GM12878 (cell line): ENCODE measurements around the gene PRG2. TPM values are rescaled to one million over a fixed set of nuclear protein-coding genes. Genes with fewer than 3 reads are reported as not detected.

ENCODE experiments used
- ATAC-seq: fragments of 200-7000 bp; cut with Tn5 transposase; 3 replicates; pipeline ENCODE4 v1.9.1; 2020; ENCODE audit warnings: mild to moderate bottlenecking, moderate library complexity
- BruUV-seq: library from RNA; stranded (reverse); fragments of 400-500 nt; replicated peaks from 2 replicates; lab custom pipeline; 2021; lab: Mats Ljungman, UMichigan
- CTCF ChIA-PET: fragments of 300-600 bp; sonication (Branson Sonifier 250); formaldehyde crosslinking; extraction: SDS; loops from one replicate; lab custom pipeline; 2021; ENCODE audit warnings: inconsistent platforms; lab: Yijun Ruan, JAX
- POLR2A ChIA-PET: fragments of 350-600 bp; formaldehyde crosslinking; extraction: SDS; loops from one replicate; lab custom pipeline; 2021; ENCODE audit warnings: inconsistent platforms; lab: Charles Lee
- RAD21 ChIA-PET: fragments of 300-600 bp; sonication (Branson Sonifier 250); formaldehyde crosslinking; loops from one replicate; lab custom pipeline; 2023; ENCODE audit warnings: antibody characterized with exemption; ENCODE audit not compliant: unreplicated experiment; lab: Charles Lee
- SMC1A ChIA-PET: fragments of 300-600 bp; sonication (Branson Sonifier 250); formaldehyde crosslinking; loops from one replicate; lab custom pipeline; 2023; ENCODE audit not compliant: unreplicated experiment, uncharacterized antibody; lab: Charles Lee
- DNase-seq: peaks from one replicate; pipeline ENCODE4 v3.0.0-alpha.2; 2011; ENCODE audit warnings: low read depth, low spot score
- FAIRE-seq: peaks from 3 replicates; lab custom pipeline; 2011; peaks lifted over from hg19 to GRCh38; lab: Jason Lieb, UNC
- H2AFZ ChIP-seq: 2 replicates; pipeline ENCODE4 v1.6.0; 2011; ENCODE audit warnings: low read depth, low read length, control low read depth; ENCODE audit not compliant: control insufficient read depth
- H3K27ac ChIP-seq: 2 replicates; pipeline ENCODE4 v1.5.1; 2011; ENCODE audit warnings: control low read depth; ENCODE audit not compliant: control insufficient read depth, insufficient read depth
- H3K27me3 ChIP-seq, 2 experiments: replicated peaks in 1 of 2; 2 replicates each; pipeline versions ENCODE4 v1.6.0 to v1.6.1; 2011; ENCODE audit warnings: low read length in 1 of 2; ENCODE audit not compliant: control insufficient read depth in 2 of 2, insufficient read depth in 2 of 2
- H3K36me3 ChIP-seq, 2 experiments: 2 replicates each; pipeline ENCODE4 v1.5.1; 2011; ENCODE audit warnings: low read length in 1 of 2; ENCODE audit not compliant: control insufficient read depth in 2 of 2, insufficient read depth in 2 of 2
- H3K4me1 ChIP-seq: 2 replicates; pipeline ENCODE4 v1.6.1; 2011; ENCODE audit warnings: mild to moderate bottlenecking, low read length, moderate library complexity, mixed read lengths; ENCODE audit not compliant: control insufficient read depth, insufficient read depth
- H3K4me2 ChIP-seq: 2 replicates; pipeline ENCODE4 v1.6.0; 2011; ENCODE audit warnings: control low read depth; ENCODE audit not compliant: control insufficient read depth, insufficient read depth
- H3K4me3 ChIP-seq: fragments of 200-600 bp; sonication (generic); 2 replicates; pipeline ENCODE4 v1.5.1; 2016
- H3K79me2 ChIP-seq: 2 replicates; pipeline ENCODE4 v1.6.0; 2011; ENCODE audit warnings: low read length; ENCODE audit not compliant: control insufficient read depth, insufficient read depth
- H3K9ac ChIP-seq: 2 replicates; pipeline ENCODE4 v1.8.0; 2011; ENCODE audit warnings: low read length, control low read depth, mixed read lengths; ENCODE audit not compliant: control insufficient read depth, insufficient read depth
- H3K9me3 ChIP-seq: replicated peaks from 3 replicates; pipeline ENCODE4 v1.5.1; 2011; ENCODE audit warnings: mild to moderate bottlenecking, low read length; ENCODE audit not compliant: control insufficient read depth, insufficient read depth
- H4K20me1 ChIP-seq: 2 replicates; pipeline ENCODE4 v1.6.0; 2011; ENCODE audit not compliant: control insufficient read depth, insufficient read depth
- BCL11A ChIP-seq: IDR thresholded peaks from 2 replicates; pipeline ENCODE4 v1.6.1; 2011; ENCODE audit warnings: low read depth, low read length
- BMI1 ChIP-seq: fragments of 450-650 bp; IDR thresholded peaks from 2 replicates; pipeline ENCODE4 v1.6.1; 2016; ENCODE audit warnings: mild to moderate bottlenecking, moderate library complexity, borderline replicate concordance
- BRCA1 ChIP-seq: IDR thresholded peaks from 2 replicates; pipeline ENCODE4 v1.6.1; 2011; ENCODE audit warnings: low read depth, low read length, improper control_type of control experiment
- CEBPB ChIP-seq, 2 experiments: fragments of 150-350 bp in 1 of 2; IDR thresholded peaks; 2 replicates each; pipeline ENCODE4 v1.6.1; 2012 to 2014; ENCODE audit warnings: low read depth in 2 of 2, low read length in 2 of 2, borderline replicate concordance in 1 of 2, inconsistent platforms in 1 of 2
- CHD4 ChIP-seq: fragments of 200-600 bp; sonication (generic); IDR thresholded peaks from 2 replicates; pipeline ENCODE4 v1.6.1; 2016; ENCODE audit warnings: mild to moderate bottlenecking
- IKZF2 ChIP-seq, 2 experiments: fragments of 450-650 bp; IDR thresholded peaks; 2 replicates each; pipeline ENCODE4 v1.6.1; 2017; ENCODE audit warnings: mild to moderate bottlenecking in 2 of 2, moderate library complexity in 2 of 2
- IRF3 ChIP-seq: fragments of 450-650 bp; IDR thresholded peaks from 2 replicates; pipeline ENCODE4 v1.6.1; 2014; ENCODE audit warnings: mild to moderate bottlenecking
- MTA2 ChIP-seq: fragments of 450-650 bp; IDR thresholded peaks from 2 replicates; pipeline ENCODE4 v1.6.1; 2016; ENCODE audit warnings: low read depth, mild to moderate bottlenecking, moderate library complexity
- MXI1 ChIP-seq: fragments of 150-350 bp; IDR thresholded peaks from 2 replicates; pipeline ENCODE4 v1.6.1; 2011; ENCODE audit warnings: low read depth, mild to moderate bottlenecking, inconsistent platforms, low read length, improper control_type of control experiment
- NFIC ChIP-seq: IDR thresholded peaks from 2 replicates; pipeline ENCODE4 v1.6.1; 2012; ENCODE audit warnings: low read depth, mild to moderate bottlenecking, inconsistent platforms, low read length, moderate library complexity
- NR2C1 ChIP-seq: fragments of 450-650 bp; IDR thresholded peaks from 2 replicates; pipeline ENCODE4 v1.6.1; 2017; ENCODE audit warnings: antibody characterized with exemption, mild to moderate bottlenecking, moderate library complexity
- POU2F2 ChIP-seq: IDR thresholded peaks from 3 replicates; pipeline ENCODE4 v1.6.1; 2011; ENCODE audit warnings: low read depth, mild to moderate bottlenecking, low read length, borderline replicate concordance
- RBBP5 ChIP-seq: fragments of 200-600 bp; sonication (generic); conservative IDR thresholded peaks from 2 replicates; pipeline ENCODE4 v1.6.1; 2016
- SMAD1 ChIP-seq: fragments of 450-650 bp; IDR thresholded peaks from 2 replicates; pipeline ENCODE4 v1.6.1; 2018; ENCODE audit warnings: mild to moderate bottlenecking, low read depth; ENCODE audit not compliant: partially characterized antibody
- ZBED1 ChIP-seq: IDR thresholded peaks from 2 replicates; pipeline ENCODE4 v1.6.1; 2016; ENCODE audit warnings: borderline replicate concordance
- WGBS: methylation state at CpG from one replicate; pipeline ENCODE4 v1.1.6; 2016; ENCODE audit warnings: low lambda C conversion rate; ENCODE audit not compliant: insufficient replicate concordance, insufficient coverage; ENCODE audit errors: missing lambda C conversion rate; 5-methylcytosine and 5-hydroxymethylcytosine counted together
- in situ Hi-C: fragments of 300-500 bp; cut with MboI; formaldehyde crosslinking; loops from 9 replicates; pipeline ENCODE4 v1.14.3; 2018; ENCODE audit warnings: mixed read lengths
- intact Hi-C: fragments of 100-400 bp; cut with micrococcal nuclease; formaldehyde crosslinking; loops from one replicate; pipeline ENCODE4 v1.14.2; 2022; ENCODE audit not compliant: unreplicated experiment
- polyA plus RNA-seq, 11 experiments: library from polyadenylated mRNA; depleted of rRNA in 4 of 11; unstranded in 6 of 11; stranded (reverse) in 5 of 11; fragments of >200 nt; fragmentation: Nextera tagmentation in 4 of 11; fragmentation: Illumina TruSeq in 1 of 11; extraction: Ambion mirVana in 4 of 11; extraction: Trizol in 1 of 11; gene quantifications; 1 replicate in 1 of 11; 2 replicates in 10 of 11; pipeline versions ENCODE4 v1.2.1 to v1.2.3, GENCODE V29; 2011 to 2016; ENCODE audit warnings: inconsistent platforms in 2 of 11, missing spikeins in 2 of 11, low read depth in 1 of 11
- total RNA-seq, 4 experiments: library from RNA; depleted of rRNA in 3 of 4; stranded (reverse); fragments of >200 nt in 3 of 4; fragmentation: Illumina TruSeq in 1 of 4; extraction: Trizol in 1 of 4; gene quantifications; 2 replicates each; pipeline versions ENCODE4 v1.2.1 to v1.2.3, GENCODE V29; 2013 to 2021
- TF ChIP-seq, protein P1 (sequence below): fragments of 150-350 bp; IDR thresholded peaks from 2 replicates; pipeline ENCODE4 v1.6.1; 2016; ENCODE audit warnings: low read depth, low read length
- TF ChIP-seq, protein P2 (sequence below): IDR thresholded peaks from 2 replicates; pipeline ENCODE4 v1.6.1; 2012; ENCODE audit warnings: mild to moderate bottlenecking, low read depth, low read length

Gene PRG2
- total and polyA plus RNA-seq, 10 of the 15 experiments (the other 5 are each of a cell fraction or from before 2014, with no cell fraction given) = 0.10 to 1.7 (median 0.56) TPM; not detected in 2

DNA sequence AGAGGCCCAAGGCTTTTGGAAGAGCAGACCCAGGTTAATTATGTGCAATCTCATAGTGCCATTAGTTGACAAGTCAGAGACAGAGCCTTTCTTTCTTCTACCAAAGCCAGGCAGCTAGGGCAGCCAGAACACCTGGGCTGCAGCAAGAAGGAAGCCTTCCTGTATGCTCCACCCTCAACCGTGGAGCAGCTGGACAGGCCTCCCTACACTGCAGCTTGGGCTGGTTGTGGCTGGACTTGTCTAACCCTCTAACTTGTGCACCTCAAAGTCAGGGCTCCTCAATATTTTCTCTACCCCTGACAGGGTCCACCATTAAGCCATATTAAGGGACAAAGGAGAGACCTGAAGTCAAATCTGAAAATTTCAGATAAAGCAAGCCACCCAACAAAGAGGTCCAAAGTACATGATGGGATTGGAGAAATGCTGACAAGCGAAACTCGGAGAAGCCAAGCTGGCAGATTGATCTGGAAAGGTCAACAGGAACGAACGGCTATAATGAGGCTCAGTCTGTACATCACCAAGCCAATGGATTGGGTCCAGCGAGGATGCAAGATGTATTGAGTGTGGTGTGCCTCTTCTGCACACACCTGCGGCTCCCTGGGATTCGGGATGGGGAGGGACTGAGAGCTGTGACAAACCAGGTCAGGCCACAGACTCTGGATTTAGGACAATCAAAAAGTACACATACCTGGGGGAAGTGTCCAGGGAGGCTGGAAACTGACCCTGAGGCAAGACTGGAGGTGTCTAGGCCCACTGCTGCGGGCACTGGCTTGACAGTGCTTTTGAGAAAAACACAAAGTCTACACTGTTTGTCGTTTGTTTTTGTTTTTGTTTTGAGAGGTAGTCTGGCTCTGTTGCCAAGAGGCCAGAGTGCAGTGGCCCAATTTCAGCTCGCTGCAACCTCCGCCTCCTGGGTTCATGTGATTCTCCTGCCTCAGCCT, 48.2 kb upstream of the PRG2 start:
- Histone ChIP-seq H3K4me2 (no peak overlapping the region), H3K27me3 (no peaks in the 10 kb centered on the region), H3K36me3 (no peaks in the 10 kb centered on the region), H3K27ac (no peak overlapping the region), H4K20me1 (no peaks in the 10 kb centered on the region), H3K4me3 (no peak overlapping the region), H3K9me3 (no peaks in the 10 kb centered on the region), H3K9ac (no peak overlapping the region), H3K79me2 (no peaks in the 10 kb centered on the region), H3K4me1 (no peaks in the 10 kb centered on the region), H2AFZ (no peak overlapping the region)
- no TSS peak for BruUV-seq
- POLR2A ChIA-PET = no interaction called here
- ATAC-seq (no peak), DNase-seq (no peak), FAIRE-seq (no peak)
- CTCF ChIA-PET = no interaction called here
- RAD21 ChIA-PET = no interaction called here
- in situ Hi-C loops (no loop called here), intact Hi-C loops (no loop called here)
- SMC1A ChIA-PET = no interaction called here
- WGBS = 43% methylated on average over 12 of the region's 12 CpGs
- TF ChIP-seq NR2C1 (no peak), BCL11A (no peak), CHD4 (no peak), POU2F2 (no peak), NFIC (no peak), BMI1 (no peak), SMAD1 (no peak), CEBPB (IDR thresholded peaks at IDR 0.05; ENCODE audit: borderline replicate concordance in 1 of 2, low read depth in 2 of 2, low read length in 2 of 2) (no peak), MTA2 (no peak), IKZF2 (IDR thresholded peaks at IDR 0.05) (no peak), MXI1 (no peak), BRCA1 (no peak), RBBP5 (no peak), ZBED1 (no peak), IRF3 (no peak)
- TF ChIP-seq, protein P1, sequence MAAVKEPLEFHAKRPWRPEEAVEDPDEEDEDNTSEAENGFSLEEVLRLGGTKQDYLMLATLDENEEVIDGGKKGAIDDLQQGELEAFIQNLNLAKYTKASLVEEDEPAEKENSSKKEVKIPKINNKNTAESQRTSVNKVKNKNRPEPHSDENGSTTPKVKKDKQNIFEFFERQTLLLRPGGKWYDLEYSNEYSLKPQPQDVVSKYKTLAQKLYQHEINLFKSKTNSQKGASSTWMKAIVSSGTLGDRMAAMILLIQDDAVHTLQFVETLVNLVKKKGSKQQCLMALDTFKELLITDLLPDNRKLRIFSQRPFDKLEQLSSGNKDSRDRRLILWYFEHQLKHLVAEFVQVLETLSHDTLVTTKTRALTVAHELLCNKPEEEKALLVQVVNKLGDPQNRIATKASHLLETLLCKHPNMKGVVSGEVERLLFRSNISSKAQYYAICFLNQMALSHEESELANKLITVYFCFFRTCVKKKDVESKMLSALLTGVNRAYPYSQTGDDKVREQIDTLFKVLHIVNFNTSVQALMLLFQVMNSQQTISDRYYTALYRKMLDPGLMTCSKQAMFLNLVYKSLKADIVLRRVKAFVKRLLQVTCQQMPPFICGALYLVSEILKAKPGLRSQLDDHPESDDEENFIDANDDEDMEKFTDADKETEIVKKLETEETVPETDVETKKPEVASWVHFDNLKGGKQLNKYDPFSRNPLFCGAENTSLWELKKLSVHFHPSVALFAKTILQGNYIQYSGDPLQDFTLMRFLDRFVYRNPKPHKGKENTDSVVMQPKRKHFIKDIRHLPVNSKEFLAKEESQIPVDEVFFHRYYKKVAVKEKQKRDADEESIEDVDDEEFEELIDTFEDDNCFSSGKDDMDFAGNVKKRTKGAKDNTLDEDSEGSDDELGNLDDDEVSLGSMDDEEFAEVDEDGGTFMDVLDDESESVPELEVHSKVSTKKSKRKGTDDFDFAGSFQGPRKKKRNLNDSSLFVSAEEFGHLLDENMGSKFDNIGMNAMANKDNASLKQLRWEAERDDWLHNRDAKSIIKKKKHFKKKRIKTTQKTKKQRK = no peak
- TF ChIP-seq, protein P2, sequence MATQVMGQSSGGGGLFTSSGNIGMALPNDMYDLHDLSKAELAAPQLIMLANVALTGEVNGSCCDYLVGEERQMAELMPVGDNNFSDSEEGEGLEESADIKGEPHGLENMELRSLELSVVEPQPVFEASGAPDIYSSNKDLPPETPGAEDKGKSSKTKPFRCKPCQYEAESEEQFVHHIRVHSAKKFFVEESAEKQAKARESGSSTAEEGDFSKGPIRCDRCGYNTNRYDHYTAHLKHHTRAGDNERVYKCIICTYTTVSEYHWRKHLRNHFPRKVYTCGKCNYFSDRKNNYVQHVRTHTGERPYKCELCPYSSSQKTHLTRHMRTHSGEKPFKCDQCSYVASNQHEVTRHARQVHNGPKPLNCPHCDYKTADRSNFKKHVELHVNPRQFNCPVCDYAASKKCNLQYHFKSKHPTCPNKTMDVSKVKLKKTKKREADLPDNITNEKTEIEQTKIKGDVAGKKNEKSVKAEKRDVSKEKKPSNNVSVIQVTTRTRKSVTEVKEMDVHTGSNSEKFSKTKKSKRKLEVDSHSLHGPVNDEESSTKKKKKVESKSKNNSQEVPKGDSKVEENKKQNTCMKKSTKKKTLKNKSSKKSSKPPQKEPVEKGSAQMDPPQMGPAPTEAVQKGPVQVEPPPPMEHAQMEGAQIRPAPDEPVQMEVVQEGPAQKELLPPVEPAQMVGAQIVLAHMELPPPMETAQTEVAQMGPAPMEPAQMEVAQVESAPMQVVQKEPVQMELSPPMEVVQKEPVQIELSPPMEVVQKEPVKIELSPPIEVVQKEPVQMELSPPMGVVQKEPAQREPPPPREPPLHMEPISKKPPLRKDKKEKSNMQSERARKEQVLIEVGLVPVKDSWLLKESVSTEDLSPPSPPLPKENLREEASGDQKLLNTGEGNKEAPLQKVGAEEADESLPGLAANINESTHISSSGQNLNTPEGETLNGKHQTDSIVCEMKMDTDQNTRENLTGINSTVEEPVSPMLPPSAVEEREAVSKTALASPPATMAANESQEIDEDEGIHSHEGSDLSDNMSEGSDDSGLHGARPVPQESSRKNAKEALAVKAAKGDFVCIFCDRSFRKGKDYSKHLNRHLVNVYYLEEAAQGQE = no peak
